ENCODE measurements around the gene SLC35B2.
A peak's percentile ranks its signal among the peaks of the same experiment; 100 is the strongest.

The SLC35B2 gene

GRCh38 chr6:44284867-44285266 is 27.5 kb upstream of the SLC35B2 start (continued):
- no peak for TF ChIP-seq PRDM4 (tag by site-specific recombination; IDR thresholded peaks at IDR 0.05)
- TF ChIP-seq ZNF10 (tag by site-specific recombination; IDR thresholded peaks at IDR 0.05): no peak

- no peak overlapping the region for H3K4me3 ChIP-seq (ENCODE audit: low read depth, low read length)
- H3K4me1 ChIP-seq (ENCODE audit: control insufficient read depth, insufficient read depth, low read length): no peaks in the 10 kb centered on the region
- H3K27ac ChIP-seq (ENCODE audit: extremely low read depth, low read depth, low read length): no peak overlapping the region
- H3K9me3 ChIP-seq (ENCODE audit: control insufficient read depth, insufficient read depth, low read depth, low read length): no peaks in the 10 kb centered on the region
- ChIA-PET POLR2A (interaction anchor here (1.1 kb wide), 1 partner anchor 10 kb away, joined by 4 read pairs; no protein-coding TSS in a partner anchor), CTCF (interaction anchor here (0.6 to 2.0 kb wide), 5 partner anchors 9 to 21 kb away, joined by 3 to 8 read pairs (median 3); no protein-coding TSS in a partner anchor)
- no peaks in the 10 kb centered on the region for H3K36me3 ChIP-seq (ENCODE audit: control insufficient read depth in 2 of 2, insufficient read depth in 1 of 2, low read length in 2 of 2)
- TF ChIP-seq ZIC2 (tag by site-specific recombination; IDR thresholded peaks at IDR 0.05): peak; percentile 47
- TF ChIP-seq ZNF266 (tag by site-specific recombination; IDR thresholded peaks at IDR 0.05; ENCODE audit: low read depth): no peak
- TF ChIP-seq ZNF148 (tag by site-specific recombination; IDR thresholded peaks at IDR 0.05; ENCODE audit: borderline replicate concordance): no peak
- no peak for TF ChIP-seq ZNF394 (tag by site-specific recombination; IDR thresholded peaks at IDR 0.05; ENCODE audit: borderline replicate concordance)
These were observed 26.8 kb upstream of the SLC35B2 start for GRCh38 chr6:44284121-44284520.

GRCh38 chr6:44278774-44279697 is 21.7 kb upstream of the SLC35B2 start:
- H3K4me3 ChIP-seq (ENCODE audit: low read depth, low read length): no peak overlapping the region
- ChIA-PET CTCF (interaction anchor here (0.6 to 4.7 kb wide), 8 partner anchors 10 to 106 kb away, joined by 3 to 32 read pairs (median 3); partner anchors contain the start of genes AARS2 and TMEM151B), POLR2A (interaction anchor here (0.9 to 1.6 kb wide), 3 partner anchors 11 to 32 kb away, joined by 3 to 5 read pairs (median 3); partner anchors contain the start of gene HSP90AB1)
- no peaks in the 10 kb centered on the region for H3K4me1 ChIP-seq (ENCODE audit: control insufficient read depth, insufficient read depth, low read length)
- no peak overlapping the region for H3K27ac ChIP-seq (ENCODE audit: extremely low read depth, low read depth, low read length)
- H3K9me3 ChIP-seq (ENCODE audit: control insufficient read depth, insufficient read depth, low read depth, low read length): no peaks in the 10 kb centered on the region
- no peaks in the 10 kb centered on the region for H3K36me3 ChIP-seq (ENCODE audit: control insufficient read depth in 2 of 2, insufficient read depth in 1 of 2, low read length in 2 of 2)
- TF ChIP-seq ZNF112 (tag by site-specific recombination; IDR thresholded peaks at IDR 0.05): no peak
- TF ChIP-seq KLF10 (tag by site-specific recombination; IDR thresholded peaks at IDR 0.05): no peak
- no peak for TF ChIP-seq ZNF362 (tag by site-specific recombination; IDR thresholded peaks at IDR 0.05)
- TF ChIP-seq ZNF558 (tag by site-specific recombination; IDR thresholded peaks at IDR 0.05): no peak
- TF ChIP-seq SALL2 (tag by site-specific recombination; IDR thresholded peaks at IDR 0.05; ENCODE audit: borderline replicate concordance): no peak
- no peak for TF ChIP-seq FEZF1 (tag by site-specific recombination; IDR thresholded peaks at IDR 0.05)
- TF ChIP-seq ZBTB26 (tag by site-specific recombination; optimal IDR thresholded peaks at IDR 0.05): no peak
- no peak for TF ChIP-seq MZF1 (tag by site-specific recombination; IDR thresholded peaks at IDR 0.05; ENCODE audit: borderline replicate concordance)
- no peak for TF ChIP-seq ZNF18 (tag by site-specific recombination; IDR thresholded peaks at IDR 0.05)
- TF ChIP-seq ZFP3 (tag by site-specific recombination; IDR thresholded peaks at IDR 0.05; ENCODE audit: low read depth): no peak
- no peak for TF ChIP-seq ZNF214 (tag by site-specific recombination; IDR thresholded peaks at IDR 0.05; ENCODE audit: borderline replicate concordance)
- peak; percentile 78 for TF ChIP-seq ZNF398 (tag by site-specific recombination; IDR thresholded peaks at IDR 0.05)
- no peak for TF ChIP-seq ZXDB (tag by site-specific recombination; IDR thresholded peaks at IDR 0.05)

All from HEK293 (cell line).